BLaER1 (cell line): ENCODE data around the gene RNASE8.

ENCODE experiments used
- H3K27ac ChIP-seq: shearing (Covaris generic); formaldehyde crosslinking; 2 replicates; pipeline ENCODE4 v1.8.1; 2022
- H3K27me3 ChIP-seq: shearing (Covaris generic); formaldehyde crosslinking; 2 replicates; pipeline ENCODE4 v1.8.1; 2022
- H3K36me3 ChIP-seq: shearing (Covaris generic); formaldehyde crosslinking; 2 replicates; pipeline ENCODE4 v1.8.1; 2022
- H3K4me1 ChIP-seq: shearing (Covaris generic); formaldehyde crosslinking; 2 replicates; pipeline ENCODE4 v1.8.1; 2022
- H3K4me2 ChIP-seq: shearing (Covaris generic); formaldehyde crosslinking; 2 replicates; pipeline ENCODE4 v1.8.1; 2022
- H3K4me3 ChIP-seq: shearing (Covaris generic); formaldehyde crosslinking; 2 replicates; pipeline ENCODE4 v1.8.1; 2022
- H3K9ac ChIP-seq: shearing (Covaris generic); formaldehyde crosslinking; 2 replicates; pipeline ENCODE4 v1.8.1; 2022
- H3K9me3 ChIP-seq: shearing (Covaris generic); formaldehyde crosslinking; 2 replicates; pipeline ENCODE4 v1.8.1; 2022
- H4K20me1 ChIP-seq: shearing (Covaris generic); formaldehyde crosslinking; 2 replicates; pipeline ENCODE4 v1.8.1; 2022
- Cebpa-rat ChIP-seq: shearing (Covaris generic); IDR thresholded peaks from 2 replicates; pipeline ENCODE4 v1.8.1; 2022

RNASE8 gene

DNA sequence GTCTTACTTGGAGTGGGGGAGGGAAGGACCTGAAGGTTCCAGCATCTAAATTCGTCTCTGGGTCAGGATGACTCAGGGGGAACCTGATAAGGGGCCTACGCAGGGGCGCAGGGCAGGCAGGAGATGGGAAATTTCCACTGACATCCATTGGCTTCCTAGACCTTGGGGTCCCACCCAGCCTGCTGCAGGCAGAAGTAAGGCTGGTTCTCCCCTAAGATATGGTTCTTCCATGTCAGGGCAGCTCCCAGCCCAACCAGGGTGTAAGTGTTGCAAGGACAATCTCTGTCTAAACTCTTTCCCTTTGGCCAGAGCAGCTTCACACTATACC lies 30.7 kb upstream of the RNASE8 start:
- Histone ChIP-seq H3K9ac (no peak overlapping the region), H3K4me2 (no peak overlapping the region), H3K4me1 (peaks cover 30% of the 10 kb centered on the region), H3K9me3 (no peaks in the 10 kb centered on the region), H3K36me3 (no peaks in the 10 kb centered on the region), H3K27ac (no peak overlapping the region), H3K4me3 (no peak overlapping the region), H3K27me3 (no peaks in the 10 kb centered on the region), H4K20me1 (no peaks in the 10 kb centered on the region)
- no peak for TF ChIP-seq Cebpa-rat

DNA sequence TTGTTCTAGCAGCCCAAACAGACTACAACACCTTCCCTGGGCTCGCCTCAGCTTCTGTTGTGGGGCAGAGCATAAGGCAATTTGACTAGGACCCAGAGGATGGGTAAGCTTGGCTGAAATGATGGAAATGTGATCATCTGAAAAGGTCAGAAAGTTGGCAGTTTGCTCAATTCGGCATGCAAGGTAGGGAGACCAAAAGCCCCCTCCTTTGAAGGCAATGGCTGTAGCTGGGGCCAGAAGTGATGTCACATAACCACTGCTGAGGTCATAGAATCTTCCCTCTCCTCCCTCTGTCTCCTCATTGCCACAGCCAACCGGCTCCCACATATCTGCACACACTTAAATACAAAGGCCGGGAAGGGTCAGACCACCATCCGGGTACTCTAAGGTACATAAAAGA lies 27.7 kb upstream of the RNASE8 start, which contains the start of gene TPPP2:
Gene TPPP2 (plus strand): TSS at position 301 of the 400 bp plus-strand sequence. CDS start 365 bp downstream, outside the sequence.
- no peaks in the 10 kb centered on the region for H3K9me3 ChIP-seq
- no peaks in the 10 kb centered on the region for H3K36me3 ChIP-seq
- no peaks in the 10 kb centered on the region for H4K20me1 ChIP-seq
- no peak within 1 kb of the TSS for H3K27ac ChIP-seq
- H3K27me3 ChIP-seq, result no peaks in the 10 kb centered on the region
- no peak within 1 kb of the TSS for H3K4me2 ChIP-seq
- peaks cover 13% of the 10 kb centered on the region for H3K4me1 ChIP-seq
- TF ChIP-seq Cebpa-rat, result no peak
- no peak within 1 kb of the TSS for H3K4me3 ChIP-seq
- H3K9ac ChIP-seq, result no peak within 1 kb of the TSS

DNA sequence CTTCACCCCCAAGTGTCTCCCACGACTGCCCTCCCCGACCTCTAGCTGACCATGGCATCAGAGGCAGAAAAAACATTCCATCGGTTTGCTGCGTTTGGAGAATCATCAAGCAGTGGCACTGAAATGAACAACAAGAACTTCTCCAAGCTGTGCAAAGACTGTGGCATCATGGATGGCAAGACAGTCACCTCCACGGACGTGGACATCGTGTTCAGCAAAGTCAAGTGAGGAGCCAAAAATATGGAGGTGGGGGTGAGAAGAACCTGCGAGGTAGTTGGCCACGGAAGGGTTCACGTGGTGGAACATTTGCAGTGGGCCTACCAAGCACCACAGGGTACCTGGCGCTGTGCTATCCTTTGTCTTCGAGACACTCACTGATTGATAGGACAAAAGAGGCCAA lies 27.1 kb upstream of the RNASE8 start:
- Histone ChIP-seq H3K4me1 (peaks cover 13% of the 10 kb centered on the region), H4K20me1 (no peaks in the 10 kb centered on the region), H3K27ac (no peak overlapping the region), H3K4me3 (no peak overlapping the region), H3K9me3 (no peaks in the 10 kb centered on the region), H3K36me3 (no peaks in the 10 kb centered on the region), H3K9ac (no peak overlapping the region), H3K27me3 (no peaks in the 10 kb centered on the region), H3K4me2 (no peak overlapping the region)
- no peak for TF ChIP-seq Cebpa-rat

DNA sequence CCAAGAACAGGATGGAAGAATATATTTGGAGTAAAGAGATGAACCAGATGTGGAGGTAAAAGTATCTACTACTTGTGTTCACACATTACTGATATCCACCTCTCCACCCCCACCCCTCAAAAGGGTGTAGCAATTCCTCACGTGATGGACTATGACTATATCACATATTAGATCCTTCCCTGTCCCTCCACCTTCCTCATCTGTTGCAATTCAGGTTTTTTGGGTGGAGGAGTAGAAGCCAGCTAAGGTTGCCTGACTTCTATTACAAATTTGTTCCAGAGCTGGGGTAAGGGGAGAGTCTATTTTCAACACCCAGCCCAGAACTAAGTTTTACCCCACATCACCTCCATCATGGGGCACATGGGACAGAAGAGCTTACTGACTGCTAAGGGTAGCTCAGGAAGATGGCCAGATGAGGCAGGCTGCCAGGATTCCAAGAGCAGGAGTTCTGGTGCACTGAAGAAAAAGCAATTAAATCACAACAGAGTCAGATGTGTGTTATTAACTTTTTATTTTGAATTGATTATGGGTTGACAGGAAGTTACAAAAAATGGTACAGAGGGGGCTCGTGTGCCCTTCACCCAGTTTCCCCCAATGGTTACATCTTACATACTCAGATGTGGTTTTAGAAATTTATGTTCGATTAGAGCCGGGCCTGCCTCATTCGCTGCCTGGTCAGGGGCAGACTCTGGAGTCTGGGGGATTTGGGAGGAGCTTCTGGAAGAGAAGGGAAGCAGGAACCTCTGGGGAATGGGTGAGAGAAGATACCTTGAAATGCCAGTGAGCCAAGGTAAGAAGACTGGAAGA lies 25.1 kb upstream of the RNASE8 start:
- no peak overlapping the region for H3K27ac ChIP-seq
- TF ChIP-seq Cebpa-rat, result no peak
- no peaks in the 10 kb centered on the region for H4K20me1 ChIP-seq
- H3K4me2 ChIP-seq, result no peak overlapping the region
- H3K9ac ChIP-seq, result no peak overlapping the region
- H3K4me3 ChIP-seq, result no peak overlapping the region
- no peaks in the 10 kb centered on the region for H3K36me3 ChIP-seq
- H3K9me3 ChIP-seq, result no peaks in the 10 kb centered on the region
- H3K4me1 ChIP-seq, result no peaks in the 10 kb centered on the region
- H3K27me3 ChIP-seq, result no peaks in the 10 kb centered on the region

DNA sequence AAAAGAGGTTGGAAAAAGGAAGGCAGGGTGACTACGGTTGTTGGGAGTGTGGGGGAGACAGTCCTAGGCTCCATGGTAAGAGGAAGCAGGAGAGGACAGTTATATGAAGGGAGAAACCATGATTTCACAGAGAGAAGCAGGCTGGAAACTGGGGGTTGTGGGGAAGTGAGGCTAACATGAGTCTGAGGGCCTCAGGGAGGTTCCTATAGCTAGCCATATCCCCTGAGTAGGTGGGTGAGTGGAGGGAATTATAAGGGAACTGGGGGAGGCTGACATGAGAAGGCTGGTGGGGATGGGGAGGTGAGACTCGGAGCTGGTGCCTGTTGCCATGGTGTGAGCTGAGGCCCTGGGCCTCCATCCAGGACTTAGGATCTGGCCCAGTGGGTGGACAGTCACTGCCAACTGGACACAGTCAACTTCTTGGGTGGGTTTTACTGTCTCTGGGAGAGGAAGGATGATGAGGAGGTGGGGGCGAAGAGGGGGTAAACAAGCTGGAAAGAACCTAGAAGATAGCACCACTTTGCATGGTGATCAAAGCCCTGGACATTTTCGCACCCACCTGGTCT lies 24.4 kb upstream of the RNASE8 start:
- Histone ChIP-seq H4K20me1 (no peaks in the 10 kb centered on the region), H3K9ac (no peak overlapping the region), H3K4me2 (no peak overlapping the region), H3K27me3 (no peaks in the 10 kb centered on the region), H3K4me1 (no peaks in the 10 kb centered on the region), H3K9me3 (no peaks in the 10 kb centered on the region), H3K4me3 (no peak overlapping the region), H3K27ac (no peak overlapping the region), H3K36me3 (no peaks in the 10 kb centered on the region)
- TF ChIP-seq Cebpa-rat, result no peak

DNA sequence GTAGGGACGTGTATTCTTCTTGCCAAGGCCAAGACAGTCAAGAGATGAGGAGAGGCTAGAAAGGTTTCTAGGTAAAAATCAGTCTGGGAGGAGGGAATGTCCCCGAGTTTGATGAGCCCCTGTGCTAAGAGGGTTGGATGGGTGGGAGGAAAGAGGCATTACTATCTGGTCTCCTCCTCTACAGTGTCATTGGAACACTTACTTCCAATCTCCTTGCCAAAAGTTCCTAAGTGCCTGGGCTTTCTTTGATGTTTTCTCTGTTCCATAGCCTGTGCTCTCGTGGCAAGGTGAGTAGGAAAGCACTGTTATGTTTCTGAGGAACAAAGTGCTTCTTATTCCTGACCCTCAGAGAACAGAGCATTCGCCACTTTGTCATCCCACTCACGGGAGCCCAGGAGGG lies 22.9 kb upstream of the RNASE8 start, which contains the start of gene RNASE13:
Gene RNASE13 (minus strand): TSS at position 101 of the 400 bp plus-strand sequence. CDS start 519 bp downstream, outside the sequence.
- no peak within 1 kb of the TSS for H3K9ac ChIP-seq
- TF ChIP-seq Cebpa-rat, result no peak
- no peaks in the 10 kb centered on the region for H3K9me3 ChIP-seq
- no peaks in the 10 kb centered on the region for H3K27me3 ChIP-seq
- H3K4me1 ChIP-seq, result no peaks in the 10 kb centered on the region
- no peaks in the 10 kb centered on the region for H3K36me3 ChIP-seq
- H3K27ac ChIP-seq, result no peak within 1 kb of the TSS
- H3K4me3 ChIP-seq, result no peak within 1 kb of the TSS
- no peak within 1 kb of the TSS for H3K4me2 ChIP-seq
- no peaks in the 10 kb centered on the region for H4K20me1 ChIP-seq

DNA sequence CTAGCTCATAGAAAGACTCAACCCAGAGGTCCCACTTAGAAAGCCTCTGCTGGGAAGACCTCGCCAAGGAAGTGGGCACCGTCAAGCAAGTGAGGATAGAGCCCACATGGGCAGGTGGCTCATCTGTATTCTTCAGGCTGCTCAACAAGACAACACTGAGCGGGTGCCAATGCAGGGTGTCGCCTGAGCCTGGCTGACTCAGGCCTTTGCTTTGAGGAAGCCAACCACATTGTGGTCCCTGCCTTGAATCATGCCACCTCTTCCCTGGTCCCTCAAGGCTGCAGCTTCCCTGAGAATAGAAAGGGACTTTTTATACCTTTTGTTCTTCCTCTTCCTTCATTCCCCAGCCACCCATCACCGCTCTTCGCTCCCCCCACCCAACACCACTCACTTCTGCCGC lies 20.9 kb upstream of the RNASE8 start:
- Histone ChIP-seq H3K27ac (no peak overlapping the region), H3K9ac (no peak overlapping the region), H3K9me3 (no peaks in the 10 kb centered on the region), H4K20me1 (no peaks in the 10 kb centered on the region), H3K4me3 (no peak overlapping the region), H3K4me1 (no peaks in the 10 kb centered on the region), H3K27me3 (no peaks in the 10 kb centered on the region), H3K36me3 (no peaks in the 10 kb centered on the region), H3K4me2 (no peak overlapping the region)
- TF ChIP-seq Cebpa-rat, result no peak

DNA sequence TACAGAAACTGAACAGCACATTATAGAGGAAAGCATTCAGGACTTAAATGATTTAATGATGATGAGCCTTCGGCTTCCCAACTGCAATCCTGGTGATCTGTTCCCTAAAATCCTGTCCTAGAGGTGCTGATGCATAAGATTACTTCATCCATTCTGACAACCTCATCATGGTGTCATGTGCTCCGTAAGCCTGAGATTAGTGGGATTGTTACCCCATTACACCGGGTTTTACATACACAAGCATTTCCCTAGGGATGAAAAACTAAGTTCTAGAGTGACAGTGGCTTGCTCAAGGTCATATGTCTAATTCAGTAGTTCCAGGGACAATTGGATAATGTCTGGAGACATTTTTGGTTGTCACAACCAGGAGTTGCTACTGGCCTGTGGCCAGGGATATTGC lies 20.5 kb upstream of the RNASE8 start:
- Histone ChIP-seq H3K4me2 (no peak overlapping the region), H3K27ac (no peak overlapping the region), H3K4me3 (no peak overlapping the region), H3K4me1 (no peaks in the 10 kb centered on the region), H3K9me3 (no peaks in the 10 kb centered on the region), H3K27me3 (no peaks in the 10 kb centered on the region), H4K20me1 (no peaks in the 10 kb centered on the region), H3K9ac (no peak overlapping the region), H3K36me3 (no peaks in the 10 kb centered on the region)
- no peak for TF ChIP-seq Cebpa-rat

DNA sequence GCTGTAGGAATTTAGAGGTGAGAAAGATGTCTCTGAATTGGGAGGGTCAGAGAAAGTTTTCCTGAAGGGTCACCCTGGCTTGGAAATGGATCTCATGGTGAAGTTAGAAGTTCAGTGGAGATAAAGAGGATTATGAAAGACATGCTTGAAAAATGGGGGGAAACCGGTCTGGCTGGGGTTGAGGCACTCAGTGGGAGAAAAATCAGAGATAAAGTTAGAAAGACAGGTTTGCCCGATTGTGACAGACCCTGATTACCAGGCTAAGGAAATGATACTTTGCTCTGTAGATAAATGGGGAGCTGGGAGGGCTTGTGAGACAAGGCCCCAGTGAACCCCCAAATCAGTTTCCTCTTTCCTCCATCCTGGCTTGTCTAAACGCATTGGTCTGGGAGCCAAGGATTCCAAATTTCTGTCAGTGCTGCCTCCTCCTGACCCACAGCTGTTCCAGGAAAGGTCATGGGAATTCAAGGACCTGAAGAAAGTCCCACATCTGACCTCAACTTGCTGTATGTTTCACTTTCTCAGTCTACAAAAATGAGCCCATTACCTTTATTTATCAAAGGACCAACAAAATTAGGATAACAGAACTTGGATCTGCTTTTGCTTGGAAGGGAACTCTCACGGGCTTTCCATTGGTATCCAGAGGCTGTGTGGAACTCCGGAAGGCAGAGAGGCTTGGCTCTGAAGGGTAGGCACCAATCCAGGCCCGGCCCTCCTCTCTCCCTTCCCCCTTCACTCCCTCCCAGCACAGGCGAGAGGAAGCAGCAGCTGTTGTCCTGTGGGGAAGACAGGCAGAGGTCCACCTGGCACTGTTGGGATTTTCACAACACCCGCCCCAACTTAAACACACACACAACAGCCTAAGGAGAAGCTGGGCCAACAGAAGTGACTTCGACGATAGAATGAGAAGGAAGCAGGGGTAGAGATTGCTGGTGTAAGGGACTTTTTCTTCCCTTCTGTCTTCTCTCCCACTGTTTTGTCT lies 18.9 kb upstream of the RNASE8 start:
- Histone ChIP-seq H4K20me1 (no peaks in the 10 kb centered on the region), H3K4me2 (no peak overlapping the region), H3K27ac (no peak overlapping the region), H3K36me3 (no peaks in the 10 kb centered on the region), H3K4me1 (no peaks in the 10 kb centered on the region), H3K4me3 (no peak overlapping the region), H3K9ac (no peak overlapping the region), H3K9me3 (no peaks in the 10 kb centered on the region), H3K27me3 (no peaks in the 10 kb centered on the region)
- TF ChIP-seq Cebpa-rat, result no peak
